AG10803 (cell line): ENCODE data around the gene SUMO1.

ENCODE experiments used
- DNase-seq: peaks from one replicate; pipeline ENCODE4 v3.0.0; 2010; ENCODE audit warnings: low read depth
- H3K4me3 ChIP-seq: 2 replicates; pipeline ENCODE4 v1.5.1; 2011; ENCODE audit warnings: mild to moderate bottlenecking, low read length, control low read depth
- CTCF ChIP-seq: conservative IDR thresholded peaks from 2 replicates; pipeline ENCODE4 v1.5.1; 2011; ENCODE audit warnings: mild to moderate bottlenecking, low read length, control low read depth, inconsistent platforms

SUMO1 gene

GRCh38 chr2:202194418-202194817 lies 44.0 kb downstream of the SUMO1 start:
- no peak overlapping the region for H3K4me3 ChIP-seq
- TF ChIP-seq CTCF: no peak
- no peak for DNase-seq

GRCh38 chr2:202193881-202194353 lies 44.5 kb downstream of the SUMO1 start:
- DNase-seq: no peak
- no peak overlapping the region for H3K4me3 ChIP-seq
- TF ChIP-seq CTCF: no peak

- DNase-seq: no peak
- no peak overlapping the region for H3K4me3 ChIP-seq
- no peak for TF ChIP-seq CTCF
These were observed 45.1 kb downstream of the SUMO1 start for GRCh38 chr2:202193305-202193704.

GRCh38 chr2:202187570-202187969 lies 50.8 kb downstream of the SUMO1 start:
- TF ChIP-seq CTCF: no peak
- DNase-seq: no peak
- H3K4me3 ChIP-seq: no peak overlapping the region

- DNase-seq: no peak
- TF ChIP-seq CTCF: no peak
- H3K4me3 ChIP-seq: no peak overlapping the region
These were observed 51.7 kb downstream of the SUMO1 start for GRCh38 chr2:202186641-202187202.

GRCh38 chr2:202185156-202185555 lies 53.2 kb downstream of the SUMO1 start:
- TF ChIP-seq CTCF: no peak
- no peak overlapping the region for H3K4me3 ChIP-seq
- no peak for DNase-seq

- no peak overlapping the region for H3K4me3 ChIP-seq
- no peak for TF ChIP-seq CTCF
- DNase-seq: no peak
These were observed 53.8 kb downstream of the SUMO1 start for GRCh38 chr2:202184557-202184956.
